H1 (cell line): ENCODE measurements around the gene WDR27. TPM values are rescaled to one million over a fixed set of nuclear protein-coding genes. Genes with fewer than 3 reads are reported as not detected.

Source experiments
- CTCF ChIA-PET: fragments of 300-600 bp; sonication (Branson Sonifier 250); formaldehyde crosslinking; loops from one replicate; lab custom pipeline; 2021; ENCODE audit not compliant: partially characterized antibody; lab: Charles Lee
- POLR2A ChIA-PET: fragments of 300-600 bp; sonication (Branson Sonifier 250); formaldehyde crosslinking; loops from one replicate; lab custom pipeline; 2021; ENCODE audit warnings: inconsistent platforms; ENCODE audit not compliant: partially characterized antibody; lab: Charles Lee
- DNase-seq, 2 experiments: peaks; one replicate each; pipeline versions ENCODE4 v3.0.0 to v3.0.0-alpha.2; 2010 to 2022; ENCODE audit warnings: low spot score in 2 of 2, low read depth in 1 of 2, mixed read lengths in 1 of 2
- FAIRE-seq: peaks from 2 replicates; lab custom pipeline; 2011; peaks lifted over from hg19 to GRCh38; lab: Jason Lieb, UNC
- H2AFZ ChIP-seq: 2 replicates; pipeline ENCODE4 v1.8.1; 2012; ENCODE audit warnings: low read length, inconsistent platforms
- H2AK5ac ChIP-seq: 2 replicates; pipeline ENCODE4 v1.6.1; 2013; ENCODE audit warnings: low read depth, low read length
- H2BK120ac ChIP-seq: replicated peaks from 2 replicates; pipeline ENCODE3; 2013; ENCODE audit warnings: low read depth, low read length, inconsistent platforms
- H2BK12ac ChIP-seq: 2 replicates; pipeline ENCODE4 v1.6.1; 2013; ENCODE audit warnings: low read depth, low read length
- H2BK15ac ChIP-seq: 2 replicates; pipeline ENCODE4 v1.6.1; 2013; ENCODE audit warnings: low read length
- H2BK20ac ChIP-seq: 2 replicates; pipeline ENCODE4 v1.6.1; 2013; ENCODE audit warnings: low read length
- H2BK5ac ChIP-seq: 2 replicates; pipeline ENCODE4 v1.6.1; 2013; ENCODE audit warnings: low read depth, low read length
- H3K14ac ChIP-seq: 2 replicates; pipeline ENCODE4 v1.6.1; 2013; ENCODE audit warnings: inconsistent platforms; ENCODE audit not compliant: insufficient read length
- H3K18ac ChIP-seq: 2 replicates; pipeline ENCODE4 v1.6.1; 2013; ENCODE audit warnings: low read length; ENCODE audit errors: extremely low read depth
- H3K23ac ChIP-seq: 2 replicates; pipeline ENCODE4 v1.6.1; 2013; ENCODE audit warnings: inconsistent platforms; ENCODE audit not compliant: insufficient read length
- H3K23me2 ChIP-seq: 2 replicates; pipeline ENCODE4 v1.6.1; 2013; ENCODE audit warnings: low read depth, low read length
- H3K27ac ChIP-seq: 2 replicates; pipeline ENCODE4 v1.6.1; 2011; ENCODE audit warnings: low read depth, low read length, inconsistent platforms
- H3K27me3 ChIP-seq, 4 experiments: replicated peaks in 1 of 4; 1 replicate in 1 of 4; 2 replicates in 3 of 4; pipeline versions ENCODE4 v1.6.1 to v1.8.1; 2011 to 2013; ENCODE audit warnings: low read length in 3 of 4, mild to moderate bottlenecking in 3 of 4, inconsistent platforms in 2 of 4, mixed read lengths in 2 of 4, moderate library complexity in 1 of 4; ENCODE audit not compliant: control insufficient read depth in 3 of 4, insufficient read depth in 3 of 4; ENCODE audit errors: extremely low read depth in 1 of 4
- H3K36me3 ChIP-seq, 4 experiments: 2 replicates each; pipeline versions ENCODE4 v1.6.1 to v1.8.1; 2011 to 2013; ENCODE audit warnings: mild to moderate bottlenecking in 4 of 4, low read length in 3 of 4, moderate library complexity in 2 of 4, control low read depth in 1 of 4, inconsistent platforms in 1 of 4; ENCODE audit not compliant: insufficient read depth in 4 of 4, control insufficient read depth in 2 of 4
- H3K4ac ChIP-seq: replicated peaks from 2 replicates; pipeline ENCODE3; 2013; ENCODE audit warnings: low read length, low read depth, mixed read lengths, inconsistent platforms; ENCODE audit not compliant: insufficient read length
- H3K4me1 ChIP-seq, 4 experiments: replicated peaks in 1 of 4; 1 replicate in 1 of 4; 2 replicates in 3 of 4; pipeline versions ENCODE4 v1.6.1 to v1.8.1; 2011 to 2013; ENCODE audit warnings: low read length in 3 of 4, inconsistent platforms in 2 of 4, mixed read lengths in 1 of 4; ENCODE audit not compliant: insufficient read depth in 4 of 4, control insufficient read depth in 3 of 4
- H3K4me2 ChIP-seq, 2 experiments: 2 replicates each; pipeline versions ENCODE4 v1.6.1 to v1.8.1; 2011 to 2013; ENCODE audit warnings: low read depth in 2 of 2, low read length in 2 of 2, control low read depth in 1 of 2, inconsistent platforms in 1 of 2, mild to moderate bottlenecking in 1 of 2; ENCODE audit not compliant: insufficient read depth in 1 of 2
- H3K4me3 ChIP-seq, 4 experiments: fragments of 200-600, 300-600 bp in 1 of 4; sonication (generic), shearing (Covaris generic), sonication (Bioruptor Twin) in 1 of 4; 2 replicates each; pipeline versions ENCODE4 v1.5.1 to v1.8.1; 2011 to 2016; ENCODE audit warnings: low read length in 4 of 4, low read depth in 3 of 4, control low read depth in 2 of 4, inconsistent platforms in 2 of 4, mild to moderate bottlenecking in 2 of 4, mixed read lengths in 1 of 4, moderate library complexity in 1 of 4; ENCODE audit not compliant: insufficient read depth in 2 of 4; ENCODE audit errors: extremely low read depth in 1 of 4
- H3K56ac ChIP-seq: replicated peaks from 2 replicates; pipeline ENCODE3; 2013; ENCODE audit warnings: low read depth, mild to moderate bottlenecking, mixed read lengths, low read length, inconsistent platforms; ENCODE audit not compliant: insufficient read length
- H3K79me1 ChIP-seq: 2 replicates; pipeline ENCODE4 v1.6.1; 2013; ENCODE audit warnings: low read depth, low read length, control low read depth
- H3K79me2 ChIP-seq, 2 experiments: 2 replicates each; pipeline versions ENCODE4 v1.6.1 to v1.8.1; 2012 to 2013; ENCODE audit warnings: low read length in 2 of 2, mild to moderate bottlenecking in 2 of 2, inconsistent platforms in 1 of 2; ENCODE audit not compliant: insufficient read depth in 2 of 2, control insufficient read depth in 1 of 2
- H3K9ac ChIP-seq, 4 experiments: replicated peaks in 1 of 4; 1 replicate in 1 of 4; 2 replicates in 3 of 4; pipeline versions ENCODE4 v1.6.1 to v1.8.1; 2011 to 2013; ENCODE audit warnings: low read depth in 3 of 4, low read length in 3 of 4, control low read depth in 2 of 4, mild to moderate bottlenecking in 2 of 4, moderate library complexity in 2 of 4, inconsistent platforms in 1 of 4; ENCODE audit errors: extremely low read depth in 1 of 4
- H3K9me3 ChIP-seq, 2 experiments: 2 replicates each; pipeline versions ENCODE4 v1.6.1 to v1.8.1; 2012 to 2013; ENCODE audit warnings: mild to moderate bottlenecking in 2 of 2, moderate library complexity in 2 of 2, control low read depth in 1 of 2, inconsistent platforms in 1 of 2, low read depth in 1 of 2, low read length in 1 of 2, mixed read lengths in 1 of 2; ENCODE audit not compliant: insufficient read depth in 2 of 2
- H4K20me1 ChIP-seq, 2 experiments: replicated peaks in 1 of 2; 2 replicates each; pipeline versions ENCODE3 to v1.8.1; 2011 to 2013; ENCODE audit warnings: inconsistent platforms in 2 of 2, low read length in 2 of 2, mild to moderate bottlenecking in 1 of 2; ENCODE audit not compliant: insufficient read depth in 2 of 2, control insufficient read depth in 1 of 2
- H4K5ac ChIP-seq: 2 replicates; pipeline ENCODE4 v1.6.1; 2013; ENCODE audit warnings: low read length, low read depth, mixed read lengths, inconsistent platforms; ENCODE audit not compliant: insufficient read length
- H4K8ac ChIP-seq: 2 replicates; pipeline ENCODE4 v1.8.0; 2013; ENCODE audit warnings: mild to moderate bottlenecking, moderate library complexity, low read length, inconsistent platforms; ENCODE audit not compliant: insufficient read depth; ENCODE audit errors: extremely low read depth
- H4K91ac ChIP-seq: replicated peaks from 2 replicates; pipeline ENCODE3; 2013; ENCODE audit warnings: low read length, mixed read lengths, inconsistent platforms; ENCODE audit not compliant: insufficient read length
- CBX8 ChIP-seq: fragments of 300-800, 300-1000 bp; sonication (generic); IDR thresholded peaks from 2 replicates; pipeline ENCODE4 v1.7.1; 2016; ENCODE audit warnings: low read depth, low read length, borderline replicate concordance
- EP300 ChIP-seq, 2 experiments: IDR thresholded peaks; 1 replicate in 1 of 2; 2 replicates in 1 of 2; pipeline ENCODE4 v1.6.1; 2011 to 2012; ENCODE audit warnings: low read depth in 2 of 2, low read length in 2 of 2, mild to moderate bottlenecking in 2 of 2, borderline replicate concordance in 1 of 2, inconsistent platforms in 1 of 2, moderate library complexity in 1 of 2
- NANOG ChIP-seq: IDR thresholded peaks from 2 replicates; pipeline ENCODE4 v1.6.1; 2011; ENCODE audit warnings: low read length, low read depth, mild to moderate bottlenecking, inconsistent platforms; ENCODE audit not compliant: insufficient read depth, poor library complexity, severe bottlenecking
- WGBS, 2 experiments: shearing (Covaris generic) in 1 of 2; methylation state at CpG; one replicate each; pipeline versions ENCODE4 v1.1.6 to v1.1.7; 2013 to 2015; ENCODE audit warnings: low lambda C conversion rate in 2 of 2, mixed read lengths in 2 of 2, inconsistent platforms in 1 of 2, low coverage in 1 of 2, missing lambda C conversion rate in 1 of 2; ENCODE audit not compliant: insufficient replicate concordance in 2 of 2, insufficient coverage in 1 of 2, insufficient read length in 1 of 2; ENCODE audit errors: extremely low coverage in 1 of 2, missing lambda C conversion rate in 1 of 2; 5-methylcytosine and 5-hydroxymethylcytosine counted together
- polyA plus RNA-seq, 7 experiments: library from polyadenylated mRNA; depleted of rRNA in 3 of 7; stranded (reverse) in 5 of 7; unstranded in 2 of 7; fragments of >200 nt in 5 of 7; fragments of 200-250 nt in 2 of 7; gene quantifications; 1 replicate in 5 of 7; 2 replicates in 1 of 7; 4 replicates in 1 of 7; pipeline versions ENCODE4 v1.2.1 to v1.2.3, GENCODE V29; 2011 to 2013; ENCODE audit warnings: missing spikeins in 2 of 7, mixed read lengths in 2 of 7
- total RNA-seq: library from RNA; stranded (reverse); fragmentation: NEBNext Ultra II Directional; extraction: Animal tissue kit (Norgen Biotek cat#: 25700); gene quantifications from 2 replicates; pipeline ENCODE4 v1.2.1, GENCODE V29; 2021

The WDR27 gene
- total and polyA plus RNA-seq, 2 of the 8 experiments (the other 6 are each of a cell fraction or from before 2014, with no cell fraction given) = 53.6 to 68.6 TPM

- peaks cover 0 to 9% (median 0%) of the 10 kb centered on the region in 4 experiments; a peak in 2 of 8 replicates for H3K36me3 ChIP-seq
- CTCF ChIA-PET = interaction anchor here (0.9 to 1.2 kb wide), 4 partner anchors 10 to 137 kb away, joined by 3 to 4 read pairs (median 3); no protein-coding TSS in a partner anchor
- no peak overlapping the region for H2AK5ac ChIP-seq
- H2AFZ ChIP-seq = no peak overlapping the region
- no peak for DNase-seq
- H3K4ac ChIP-seq = no peak overlapping the region
- H3K4me2 ChIP-seq = no peak overlapping the region
- no peak overlapping the region for H4K8ac ChIP-seq
- WGBS, 2 experiments = 97% methylated on average over 5 of the region's 5 CpGs; no CpG with 5 or more reads in 1 of the 2 experiments
- H3K23me2 ChIP-seq = no peaks in the 10 kb centered on the region
- no peak overlapping the region for H3K18ac ChIP-seq
- H3K23ac ChIP-seq = no peak overlapping the region
- H3K14ac ChIP-seq = no peak overlapping the region
- H3K4me1 ChIP-seq = peaks cover 0 to 5% (median 2%) of the 10 kb centered on the region in 4 experiments; a peak in 2 of 7 replicates
- no peaks in the 10 kb centered on the region for H3K27me3 ChIP-seq
- no peak overlapping the region for H3K9ac ChIP-seq
- H3K27ac ChIP-seq = no peak overlapping the region
- no peak overlapping the region for H2BK5ac ChIP-seq
- no peak overlapping the region for H4K5ac ChIP-seq
- H2BK15ac ChIP-seq = no peak overlapping the region
- FAIRE-seq = no peak
- peaks cover 23% of the 10 kb centered on the region for H3K79me1 ChIP-seq
- no peak overlapping the region for H4K91ac ChIP-seq
- no peak overlapping the region for H3K56ac ChIP-seq
- H2BK20ac ChIP-seq = no peak overlapping the region
- H3K9me3 ChIP-seq = no peaks in the 10 kb centered on the region; a peak in 1 of 4 replicates
- H2BK12ac ChIP-seq = no peak overlapping the region
- H3K79me2 ChIP-seq = peaks cover 3 to 77% of the 10 kb centered on the region in 2 experiments
- POLR2A ChIA-PET = no interaction called here
- no peak overlapping the region for H2BK120ac ChIP-seq
- H3K4me3 ChIP-seq = no peak overlapping the region
- peaks cover 2 to 7% of the 10 kb centered on the region in 2 experiments for H4K20me1 ChIP-seq
- TF ChIP-seq CBX8 = no peak
- no peak for TF ChIP-seq NANOG
- no peak for TF ChIP-seq EP300 (IDR thresholded peaks at IDR 0.05; ENCODE audit: borderline replicate concordance in 1 of 2, low read depth in 2 of 2, low read length in 2 of 2)
Observed at GRCh38 chr6:169695131-169695530, 6.7 kb downstream of the WDR27 start.
